ENCODE data around the gene ADAT2. TPM values are rescaled to one million over a fixed set of nuclear protein-coding genes. Genes with fewer than 3 reads are reported as not detected.

The ADAT2 gene
- total RNA-seq, 3 donors from 2014 or later = 5.6 to 13.8 (median 9.0) TPM

DNA sequence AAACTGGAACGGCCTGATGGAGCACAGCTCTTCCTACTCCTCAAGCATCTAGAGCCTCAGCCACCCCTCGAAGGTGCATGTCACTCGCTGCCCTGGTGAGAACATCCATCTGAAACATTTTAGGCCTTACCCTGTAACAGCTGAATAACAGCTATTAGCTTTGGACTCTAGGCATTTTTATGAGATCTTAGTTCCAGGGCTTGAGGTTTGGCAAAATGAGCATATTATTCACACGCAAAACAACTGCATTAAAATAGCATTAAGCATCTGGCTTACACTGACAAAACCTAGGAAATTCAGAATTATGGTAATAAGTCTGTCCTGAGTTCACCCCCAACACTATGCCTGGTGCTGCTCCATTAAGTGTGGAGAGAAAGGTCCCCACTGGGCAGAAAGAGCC, 56.1 kb downstream of the ADAT2 start:
- no peaks in the 10 kb centered on the region for H3K4me1 ChIP-seq (ENCODE audit: low read depth)
- H3K36me3 ChIP-seq (ENCODE audit: low read depth) = no peaks in the 10 kb centered on the region
- ATAC-seq (no peak), DNase-seq (no peak)
- TF ChIP-seq, protein P1, sequence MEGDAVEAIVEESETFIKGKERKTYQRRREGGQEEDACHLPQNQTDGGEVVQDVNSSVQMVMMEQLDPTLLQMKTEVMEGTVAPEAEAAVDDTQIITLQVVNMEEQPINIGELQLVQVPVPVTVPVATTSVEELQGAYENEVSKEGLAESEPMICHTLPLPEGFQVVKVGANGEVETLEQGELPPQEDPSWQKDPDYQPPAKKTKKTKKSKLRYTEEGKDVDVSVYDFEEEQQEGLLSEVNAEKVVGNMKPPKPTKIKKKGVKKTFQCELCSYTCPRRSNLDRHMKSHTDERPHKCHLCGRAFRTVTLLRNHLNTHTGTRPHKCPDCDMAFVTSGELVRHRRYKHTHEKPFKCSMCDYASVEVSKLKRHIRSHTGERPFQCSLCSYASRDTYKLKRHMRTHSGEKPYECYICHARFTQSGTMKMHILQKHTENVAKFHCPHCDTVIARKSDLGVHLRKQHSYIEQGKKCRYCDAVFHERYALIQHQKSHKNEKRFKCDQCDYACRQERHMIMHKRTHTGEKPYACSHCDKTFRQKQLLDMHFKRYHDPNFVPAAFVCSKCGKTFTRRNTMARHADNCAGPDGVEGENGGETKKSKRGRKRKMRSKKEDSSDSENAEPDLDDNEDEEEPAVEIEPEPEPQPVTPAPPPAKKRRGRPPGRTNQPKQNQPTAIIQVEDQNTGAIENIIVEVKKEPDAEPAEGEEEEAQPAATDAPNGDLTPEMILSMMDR (IDR thresholded peaks at IDR 0.05) = no peak
- H3K9me3 ChIP-seq = no peaks in the 10 kb centered on the region
- H3K4me3 ChIP-seq = no peak overlapping the region
- intact Hi-C loops (cut with DNase I, micrococcal nuclease) = no loop called here

DNA sequence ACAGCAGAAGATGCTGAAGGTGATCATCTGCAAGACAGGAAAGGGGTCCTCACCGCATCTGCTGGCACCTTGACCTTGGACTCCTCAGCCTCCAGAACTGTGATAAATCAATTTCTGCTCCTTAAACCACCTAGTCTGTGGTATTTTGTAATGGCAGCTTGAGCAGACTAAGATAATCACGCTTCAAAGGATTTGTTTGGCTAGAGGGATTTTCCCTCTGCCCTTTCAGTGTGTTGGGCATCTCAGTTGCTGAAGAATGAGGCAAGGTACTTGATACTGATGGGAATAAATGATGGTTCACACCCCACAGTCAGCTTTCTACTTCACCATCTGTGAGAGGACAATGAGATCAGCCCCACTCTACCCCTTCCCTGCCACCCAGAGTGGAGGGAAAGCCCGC, 60.2 kb downstream of the ADAT2 start:
- ATAC-seq = no peak

DNA sequence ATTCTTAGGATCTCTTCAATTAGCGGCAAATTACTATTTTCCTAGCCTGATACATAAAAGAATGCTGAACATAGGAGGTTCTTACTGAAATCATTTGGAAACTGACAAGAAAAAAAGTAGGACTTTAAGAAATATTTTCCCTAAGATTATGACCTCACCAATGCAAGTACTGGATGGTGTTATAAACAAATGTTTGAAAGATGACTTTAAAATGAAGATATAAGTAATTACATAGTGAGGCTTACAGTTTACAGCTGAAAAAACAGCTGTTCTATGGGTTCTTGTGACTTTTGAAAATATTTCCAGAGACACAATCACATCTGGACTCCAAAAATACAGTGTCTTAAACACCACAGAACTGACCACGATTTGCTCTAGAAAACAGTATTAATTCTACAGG, 64.9 kb downstream of the ADAT2 start:
- Histone ChIP-seq H3K4me1 (ENCODE audit: low read depth) (no peaks in the 10 kb centered on the region), H3K36me3 (ENCODE audit: low read depth) (no peaks in the 10 kb centered on the region), H3K4me3 (no peak overlapping the region), H3K9me3 (no peaks in the 10 kb centered on the region)
- intact Hi-C loops (cut with DNase I, micrococcal nuclease) = no loop called here
- DNase-seq (no peak), ATAC-seq (no peak)
- TF ChIP-seq, protein P1 (IDR thresholded peaks at IDR 0.05) = no peak

More for the DNA sequence above, 60.2 kb downstream of the ADAT2 start:
- TF ChIP-seq, protein P1 (IDR thresholded peaks at IDR 0.05) = no peak
- no peaks in the 10 kb centered on the region for H3K4me1 ChIP-seq (ENCODE audit: low read depth)
- no peaks in the 10 kb centered on the region for H3K9me3 ChIP-seq
- no peak for DNase-seq
- no peaks in the 10 kb centered on the region for H3K36me3 ChIP-seq (ENCODE audit: low read depth)
- H3K4me3 ChIP-seq = no peak overlapping the region
- intact Hi-C loops (cut with DNase I, micrococcal nuclease) = no loop called here

DNA sequence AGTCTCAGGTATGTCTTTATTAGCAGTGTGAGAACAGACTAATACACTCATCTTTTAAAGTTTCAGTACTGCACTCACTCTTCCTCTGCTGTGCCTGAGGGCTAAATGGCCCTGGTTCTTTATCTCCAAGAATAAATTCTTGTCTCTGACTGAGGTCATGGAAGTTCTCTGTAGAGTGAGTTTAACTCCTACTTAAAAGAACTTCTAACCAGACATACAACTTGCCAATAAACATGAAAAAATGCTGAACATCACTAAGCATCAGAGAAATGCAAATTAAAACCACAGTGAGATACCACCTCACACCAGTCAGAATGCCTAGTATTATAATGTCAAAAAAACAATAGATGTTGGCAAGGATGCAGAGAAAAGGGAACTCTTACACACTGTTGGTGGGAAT, 73.6 kb downstream of the ADAT2 start:
- TF ChIP-seq, protein P1 (IDR thresholded peaks at IDR 0.05) = no peak
- intact Hi-C loops (cut with DNase I, micrococcal nuclease) = no loop called here
- Histone ChIP-seq H3K4me1 (ENCODE audit: low read depth) (no peaks in the 10 kb centered on the region), H3K36me3 (ENCODE audit: low read depth) (no peaks in the 10 kb centered on the region), H3K9me3 (no peaks in the 10 kb centered on the region), H3K4me3 (no peak overlapping the region)
- DNase-seq = no peak
- ATAC-seq = no peak

DNA sequence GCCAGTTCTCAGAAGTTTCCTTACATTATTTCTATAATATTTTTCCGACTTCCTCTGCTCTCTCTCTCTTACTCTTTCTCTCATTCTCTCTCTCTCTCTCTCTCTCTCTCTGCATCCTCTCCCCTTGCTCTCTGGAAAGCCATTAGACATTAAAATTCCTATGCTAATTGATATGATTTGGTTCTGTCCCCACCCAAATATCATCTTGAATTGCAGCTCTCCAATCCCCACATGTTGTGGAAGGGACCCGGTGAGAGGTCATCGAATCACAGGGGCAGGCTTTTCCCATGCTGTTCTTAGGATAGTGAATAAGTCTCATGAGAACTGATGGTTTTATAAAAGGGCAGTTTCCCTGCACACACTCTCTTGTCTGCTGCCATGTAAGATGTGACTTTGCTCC, 74.1 kb downstream of the ADAT2 start:
- Histone ChIP-seq H3K9me3 (no peaks in the 10 kb centered on the region), H3K36me3 (ENCODE audit: low read depth) (no peaks in the 10 kb centered on the region), H3K4me3 (no peak overlapping the region), H3K4me1 (ENCODE audit: low read depth) (no peaks in the 10 kb centered on the region)
- intact Hi-C loops (cut with DNase I, micrococcal nuclease) = no loop called here
- no peak for DNase-seq
- no peak for ATAC-seq
- TF ChIP-seq, protein P1 (IDR thresholded peaks at IDR 0.05) = no peak

DNA sequence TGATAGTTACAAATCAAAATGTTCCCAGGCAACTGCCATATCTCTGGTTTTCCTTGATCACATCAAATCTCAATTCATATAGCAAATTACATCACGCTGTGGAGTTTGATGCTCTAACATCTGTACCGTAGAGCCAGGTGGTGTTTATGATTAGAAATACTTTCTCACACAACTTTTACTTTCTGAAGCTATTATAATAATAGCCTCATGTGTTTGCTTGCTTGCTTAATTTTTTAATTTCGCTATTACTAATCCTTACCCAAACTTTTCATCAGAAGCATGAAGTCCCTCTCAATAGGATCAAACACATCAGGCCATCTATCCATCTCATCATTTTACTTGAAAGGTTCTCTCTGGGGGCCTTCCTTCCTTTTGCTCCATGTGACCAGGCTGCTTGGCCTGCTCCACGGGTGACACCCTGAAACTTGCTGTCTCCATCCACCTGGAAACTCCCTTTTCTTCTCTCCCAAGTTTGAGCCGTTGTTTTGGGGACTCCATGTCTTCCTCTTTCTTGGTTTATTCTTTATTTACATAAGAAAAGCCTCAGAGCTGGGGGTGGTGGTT, 75.4 kb downstream of the ADAT2 start:
- intact Hi-C loops (cut with DNase I, micrococcal nuclease) = no loop called here
- no peaks in the 10 kb centered on the region for H3K4me1 ChIP-seq (ENCODE audit: low read depth)
- H3K4me3 ChIP-seq = no peak overlapping the region
- H3K36me3 ChIP-seq (ENCODE audit: low read depth) = no peaks in the 10 kb centered on the region
- DNase-seq = no peak
- no peak for ATAC-seq
- no peaks in the 10 kb centered on the region for H3K9me3 ChIP-seq
- TF ChIP-seq, protein P1 (IDR thresholded peaks at IDR 0.05) = no peak

Data from mucosa of descending colon (tissue), 3 donors.